Measurements from ENCODE around the gene SYNPO2. TPM values are rescaled to one million over a fixed set of nuclear protein-coding genes. Genes with fewer than 3 reads are reported as not detected.
"Not testable (repeated sequence)": the region's sequence is repeated elsewhere in the genome, so short reads cannot be mapped to it uniquely, and the experiment has no call there.

Gene SYNPO2
- total and polyA plus RNA-seq, 10 of the 15 experiments (the other 5 are each of a cell fraction or from before 2014, with no cell fraction given) = 0.04 to 0.34 (median 0.28) TPM

GRCh38 chr4:119067670-119068360 is 179.2 kb downstream of the SYNPO2 start:
- DNase-seq (ENCODE audit: low read depth, low spot score); in situ Hi-C loops (cut with MboI); H3K4me3 ChIP-seq; RAD21 ChIA-PET (ENCODE audit: unreplicated experiment); BruUV-seq (replicated peaks); H4K20me1 ChIP-seq (ENCODE audit: control insufficient read depth, insufficient read depth); H3K9me3 ChIP-seq (replicated peaks; ENCODE audit: control insufficient read depth, insufficient read depth, low read length); H3K4me1 ChIP-seq (ENCODE audit: control insufficient read depth, insufficient read depth, low read length); FAIRE-seq; CTCF ChIA-PET; H2AFZ ChIP-seq (ENCODE audit: control insufficient read depth, low read depth, low read length); ATAC-seq; H3K4me2 ChIP-seq (ENCODE audit: control insufficient read depth, insufficient read depth); H3K9ac ChIP-seq (ENCODE audit: control insufficient read depth, insufficient read depth, low read length); H3K27ac ChIP-seq (ENCODE audit: control insufficient read depth, insufficient read depth); H3K36me3 ChIP-seq (ENCODE audit: control insufficient read depth in 2 of 2, insufficient read depth in 2 of 2, low read length in 1 of 2); SMC1A ChIA-PET (ENCODE audit: uncharacterized antibody, unreplicated experiment); POLR2A ChIA-PET; H3K27me3 ChIP-seq (replicated peaks in 1 of 2; ENCODE audit: control insufficient read depth in 2 of 2, insufficient read depth in 2 of 2, low read length in 1 of 2); intact Hi-C loops (cut with micrococcal nuclease; ENCODE audit: unreplicated experiment); H3K79me2 ChIP-seq (ENCODE audit: control insufficient read depth, insufficient read depth, low read length): not testable (repeated sequence)
- WGBS (ENCODE audit: insufficient coverage, insufficient replicate concordance, low lambda C conversion rate, missing lambda C conversion rate) = 45% methylated on average over 17 of the region's 17 CpGs

- 63% methylated on average over 3 of the region's 3 CpGs for WGBS (ENCODE audit: insufficient coverage, insufficient replicate concordance, low lambda C conversion rate, missing lambda C conversion rate)
- SMC1A ChIA-PET (ENCODE audit: uncharacterized antibody, unreplicated experiment) = no interaction called here
- FAIRE-seq (no peak), ATAC-seq (no peak), DNase-seq (ENCODE audit: low read depth, low spot score) (no peak)
- in situ Hi-C loops (cut with MboI) (no loop called here), intact Hi-C loops (cut with micrococcal nuclease; ENCODE audit: unreplicated experiment) (no loop called here)
- Histone ChIP-seq H3K27ac (ENCODE audit: control insufficient read depth, insufficient read depth) (no peak overlapping the region), H3K27me3 (replicated peaks in 1 of 2; ENCODE audit: control insufficient read depth in 2 of 2, insufficient read depth in 2 of 2, low read length in 1 of 2) (0 out of 4 replicates have a peak, but pooled peaks cover 0 to 2% of the 10 kb centered on the region in 2 experiments), H4K20me1 (ENCODE audit: control insufficient read depth, insufficient read depth) (no peaks in the 10 kb centered on the region), H3K4me1 (ENCODE audit: control insufficient read depth, insufficient read depth, low read length) (no peaks in the 10 kb centered on the region), H3K36me3 (ENCODE audit: control insufficient read depth in 2 of 2, insufficient read depth in 2 of 2, low read length in 1 of 2) (no peaks in the 10 kb centered on the region), H3K9me3 (replicated peaks; ENCODE audit: control insufficient read depth, insufficient read depth, low read length) (no peaks in the 10 kb centered on the region), H2AFZ (ENCODE audit: control insufficient read depth, low read depth, low read length) (no peak overlapping the region), H3K4me2 (ENCODE audit: control insufficient read depth, insufficient read depth) (no peak overlapping the region), H3K79me2 (ENCODE audit: control insufficient read depth, insufficient read depth, low read length) (no peaks in the 10 kb centered on the region), H3K4me3 (no peak overlapping the region), H3K9ac (ENCODE audit: control insufficient read depth, insufficient read depth, low read length) (no peak overlapping the region)
- TF ChIP-seq SRF (IDR thresholded peaks at IDR 0.05; ENCODE audit: low read depth in 2 of 2, low read length in 2 of 2) = no peak
- TF ChIP-seq WRNIP1 (IDR thresholded peaks at IDR 0.05; ENCODE audit: borderline replicate concordance, low read depth, low read length) = no peak
- TF ChIP-seq KAT2A (conservative IDR thresholded peaks at IDR 0.05; ENCODE audit: control insufficient read depth, low read depth, low read length) = no peak
- no peak for TF ChIP-seq CHD4 (IDR thresholded peaks at IDR 0.05)
- no peak for TF ChIP-seq EGR1 (IDR thresholded peaks at IDR 0.05; ENCODE audit: borderline replicate concordance in 1 of 2, low read depth in 2 of 2, low read length in 2 of 2)
- TF ChIP-seq SMC3 (IDR thresholded peaks at IDR 0.05; ENCODE audit: borderline replicate concordance, low read length) = no peak
- TF ChIP-seq EED (IDR thresholded peaks at IDR 0.05; ENCODE audit: low read depth) = no peak
- no peak for TF ChIP-seq ASH2L (IDR thresholded peaks at IDR 0.05; ENCODE audit: borderline replicate concordance, low read depth)
- no peak for TF ChIP-seq BCL3 (IDR thresholded peaks at IDR 0.05; ENCODE audit: borderline replicate concordance, insufficient read depth, low read depth, low read length, poor library complexity, severe bottlenecking)
- TF ChIP-seq USF1 (IDR thresholded peaks at IDR 0.05; ENCODE audit: borderline replicate concordance, extremely low read length, insufficient read depth, low read depth, low read length) = no peak
- no peak for TF ChIP-seq CBX5 (IDR thresholded peaks at IDR 0.05; ENCODE audit: low read depth)
- TF ChIP-seq IKZF1 (conservative IDR thresholded peaks at IDR 0.05) = no peak
- no TSS peak for BruUV-seq (replicated peaks)
- POLR2A ChIA-PET = no interaction called here
- RAD21 ChIA-PET (ENCODE audit: unreplicated experiment) = no interaction called here
- CTCF ChIA-PET = no interaction called here
These were observed 179.9 kb downstream of the SYNPO2 start for GRCh38 chr4:119068529-119068962.

Measured in GM12878 (cell line).